ENCODE measurements around the gene KIAA1671.

KIAA1671 gene

GRCh38 chr22:24952837-24953383 lies 394 bp downstream of the KIAA1671 start:
- DNase-seq (ENCODE audit: extremely low read depth, low read depth): no peak
- TF ChIP-seq, protein P1, sequence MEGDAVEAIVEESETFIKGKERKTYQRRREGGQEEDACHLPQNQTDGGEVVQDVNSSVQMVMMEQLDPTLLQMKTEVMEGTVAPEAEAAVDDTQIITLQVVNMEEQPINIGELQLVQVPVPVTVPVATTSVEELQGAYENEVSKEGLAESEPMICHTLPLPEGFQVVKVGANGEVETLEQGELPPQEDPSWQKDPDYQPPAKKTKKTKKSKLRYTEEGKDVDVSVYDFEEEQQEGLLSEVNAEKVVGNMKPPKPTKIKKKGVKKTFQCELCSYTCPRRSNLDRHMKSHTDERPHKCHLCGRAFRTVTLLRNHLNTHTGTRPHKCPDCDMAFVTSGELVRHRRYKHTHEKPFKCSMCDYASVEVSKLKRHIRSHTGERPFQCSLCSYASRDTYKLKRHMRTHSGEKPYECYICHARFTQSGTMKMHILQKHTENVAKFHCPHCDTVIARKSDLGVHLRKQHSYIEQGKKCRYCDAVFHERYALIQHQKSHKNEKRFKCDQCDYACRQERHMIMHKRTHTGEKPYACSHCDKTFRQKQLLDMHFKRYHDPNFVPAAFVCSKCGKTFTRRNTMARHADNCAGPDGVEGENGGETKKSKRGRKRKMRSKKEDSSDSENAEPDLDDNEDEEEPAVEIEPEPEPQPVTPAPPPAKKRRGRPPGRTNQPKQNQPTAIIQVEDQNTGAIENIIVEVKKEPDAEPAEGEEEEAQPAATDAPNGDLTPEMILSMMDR (IDR thresholded peaks at IDR 0.05; ENCODE audit: low read depth, low read length): no peak

DNA sequence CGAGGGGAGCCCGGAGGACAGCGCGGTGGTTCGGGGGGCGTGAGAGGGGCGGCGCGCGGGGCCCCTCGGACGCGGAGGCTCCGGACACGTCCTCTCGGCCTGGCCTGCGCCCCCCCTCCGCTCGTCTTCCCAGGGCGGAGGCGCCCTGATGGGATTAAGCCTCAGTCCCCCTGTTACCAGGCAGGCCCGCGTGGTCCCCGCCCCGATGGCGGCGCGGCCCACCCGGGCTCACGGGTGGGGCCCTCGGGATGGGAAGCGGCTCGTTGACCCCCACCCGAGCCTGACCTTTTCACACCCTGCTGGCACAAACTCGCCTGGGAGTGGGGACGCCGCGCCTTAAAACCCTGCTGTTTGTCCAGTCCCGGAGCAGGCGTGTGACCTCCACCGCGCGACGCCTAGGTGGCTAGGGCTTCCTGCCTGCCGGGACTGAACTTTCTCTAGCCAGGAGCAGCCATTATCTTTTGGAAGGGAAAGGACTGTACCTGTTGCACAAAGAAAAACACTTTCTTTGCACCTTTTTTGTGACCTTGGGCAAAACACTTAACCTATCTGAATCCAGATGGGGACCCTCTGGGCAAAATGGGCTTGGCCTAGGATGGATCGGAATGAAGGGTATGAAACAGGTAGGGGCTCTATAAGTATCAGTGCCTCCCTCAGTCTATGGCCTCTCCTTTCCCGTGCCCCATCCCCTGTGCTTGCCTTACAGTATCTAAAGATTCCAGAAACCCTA lies 1.0 kb downstream of the KIAA1671 start:
- TF ChIP-seq, protein P1 (IDR thresholded peaks at IDR 0.05; ENCODE audit: low read depth, low read length): no peak
- no peak for DNase-seq (ENCODE audit: extremely low read depth, low read depth)

DNA sequence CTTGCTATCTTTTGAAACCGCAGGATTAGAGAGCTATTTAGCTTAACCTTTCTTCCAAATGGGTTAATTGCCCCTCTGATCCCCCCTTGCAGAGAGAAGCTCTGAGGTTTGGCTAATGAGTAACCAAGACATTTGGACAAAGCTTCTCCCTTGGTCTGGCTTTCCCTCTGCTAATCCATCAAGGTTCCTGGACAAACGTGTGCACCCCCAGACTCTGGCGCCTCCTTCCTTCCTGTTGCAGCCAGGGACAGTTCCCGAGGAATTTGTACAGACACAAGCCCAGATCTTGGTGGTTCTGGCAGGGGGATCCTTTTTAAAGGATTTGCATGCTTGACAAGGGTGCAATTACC lies 1.6 kb downstream of the KIAA1671 start:
- DNase-seq (ENCODE audit: extremely low read depth, low read depth): no peak
- TF ChIP-seq, protein P1 (IDR thresholded peaks at IDR 0.05; ENCODE audit: low read depth, low read length): no peak

- no peak for DNase-seq (ENCODE audit: extremely low read depth, low read depth)
- TF ChIP-seq, protein P1 (IDR thresholded peaks at IDR 0.05; ENCODE audit: low read depth, low read length): no peak
Observed at GRCh38 chr22:24954856-24955255, 2.3 kb downstream of the KIAA1671 start.

GRCh38 chr22:24957043-24957442 lies 4.5 kb downstream of the KIAA1671 start:
- no peak for DNase-seq (ENCODE audit: extremely low read depth, low read depth)
- TF ChIP-seq, protein P1 (IDR thresholded peaks at IDR 0.05; ENCODE audit: low read depth, low read length): no peak

GRCh38 chr22:24961217-24961844 lies 8.8 kb downstream of the KIAA1671 start:
- DNase-seq (ENCODE audit: extremely low read depth, low read depth): no peak
- TF ChIP-seq, protein P1 (IDR thresholded peaks at IDR 0.05; ENCODE audit: low read depth, low read length): no peak

GRCh38 chr22:24962094-24962493 lies 9.6 kb downstream of the KIAA1671 start:
- DNase-seq (ENCODE audit: extremely low read depth, low read depth): no peak
- TF ChIP-seq, protein P1 (IDR thresholded peaks at IDR 0.05; ENCODE audit: low read depth, low read length): no peak

Data from AG09319 (cell line).